GM12891 (cell line): Measurements from ENCODE around the gene CHAD.

Experiments
- POLR2AphosphoS5 ChIP-seq: IDR thresholded peaks from 2 replicates; pipeline ENCODE4 v1.6.1; 2011; ENCODE audit warnings: low read depth, low read length, control low read depth
- TAF1 ChIP-seq: IDR thresholded peaks from 2 replicates; pipeline ENCODE4 v1.6.1; 2011; ENCODE audit warnings: low read depth, low read length, control low read depth

- no peak for TF ChIP-seq TAF1
- no peak for TF ChIP-seq POLR2AphosphoS5
These were observed 31.0 kb upstream of the CHAD start for GRCh38 chr17:50499721-50500120.
